ENCODE results near the gene TMEM115. TPM values are rescaled to one million over a fixed set of nuclear protein-coding genes. Genes with fewer than 3 reads are reported as not detected.
A peak's percentile ranks its signal among the peaks of the same experiment; 100 is the strongest.

Gene TMEM115
- total RNA-seq, 4 donors from 2014 or later: 14.0 to 75.5 (median 66.2) TPM

GRCh38 chr3:50319181-50319893 is 40.0 kb downstream of the TMEM115 start:
- Histone ChIP-seq H3K9me3 (no peaks in the 10 kb centered on the region), H3K4me3 (peak overlapping the region in 1 of 4 donors; percentile 77), H3K4me1 (peaks cover 7 to 60% (median 22%) of the 10 kb centered on the region in 4 donors), H3K36me3 (peaks cover 0 to 11% (median 0%) of the 10 kb centered on the region in 3 donors), H3K27me3 (no peaks in the 10 kb centered on the region), H3K27ac (peak overlapping the region in 1 of 4 donors; percentile 93)
- TF ChIP-seq POLR2A (IDR thresholded peaks at IDR 0.05) (no peak), CTCF (IDR thresholded peaks at IDR 0.05) (no peak)
- DNase-seq: peak in 1 of 3 donors; percentile 41

GRCh38 chr3:50318615-50319014 is 40.7 kb downstream of the TMEM115 start:
- DNase-seq: peak in 1 of 3 donors; percentile 47
- no peaks in the 10 kb centered on the region for H3K9me3 ChIP-seq
- TF ChIP-seq POLR2A (IDR thresholded peaks at IDR 0.05) (no peak), CTCF (IDR thresholded peaks at IDR 0.05) (no peak)
- peaks cover 7 to 58% (median 22%) of the 10 kb centered on the region in 4 donors for H3K4me1 ChIP-seq
- peak overlapping the region in 1 of 4 donors; percentile 93 for H3K27ac ChIP-seq
- peak overlapping the region in 1 of 4 donors; percentile 77 for H3K4me3 ChIP-seq
- H3K27me3 ChIP-seq: no peaks in the 10 kb centered on the region
- peaks cover 0 to 11% (median 0%) of the 10 kb centered on the region in 3 donors for H3K36me3 ChIP-seq

- peak overlapping the region in 2 of 4 donors; percentile 79 to 93 for H3K27ac ChIP-seq
- no peak for DNase-seq
- peaks cover 7 to 58% (median 22%) of the 10 kb centered on the region in 4 donors for H3K4me1 ChIP-seq
- no peaks in the 10 kb centered on the region for H3K9me3 ChIP-seq
- H3K27me3 ChIP-seq: no peaks in the 10 kb centered on the region
- TF ChIP-seq CTCF (IDR thresholded peaks at IDR 0.05) (no peak), POLR2A (IDR thresholded peaks at IDR 0.05) (no peak)
- H3K4me3 ChIP-seq: no peak overlapping the region
- H3K36me3 ChIP-seq: peaks cover 0 to 11% (median 0%) of the 10 kb centered on the region in 3 donors
Observed at GRCh38 chr3:50318163-50318562, 41.2 kb downstream of the TMEM115 start.

GRCh38 chr3:50317300-50317699 is 42.0 kb downstream of the TMEM115 start:
- TF ChIP-seq CTCF (IDR thresholded peaks at IDR 0.05): no peak
- peaks cover 0 to 11% (median 0%) of the 10 kb centered on the region in 3 donors for H3K36me3 ChIP-seq
- H3K4me1 ChIP-seq: peaks cover 5 to 55% (median 22%) of the 10 kb centered on the region in 4 donors
- H3K27me3 ChIP-seq: no peaks in the 10 kb centered on the region
- H3K9me3 ChIP-seq: no peaks in the 10 kb centered on the region
- peak in 1 of 3 donors; percentile 73 for DNase-seq
- peak overlapping the region; percentile 52 to 93 (median 74) for H3K27ac ChIP-seq
- peak overlapping the region in 1 of 4 donors; percentile 14 for H3K4me3 ChIP-seq

- peak overlapping the region; percentile 52 to 93 (median 74) for H3K27ac ChIP-seq
- peak in 2 of 3 donors; percentile 90 to 92 for DNase-seq
- H3K4me1 ChIP-seq: peaks cover 3 to 50% (median 17%) of the 10 kb centered on the region in 4 donors
- peaks cover 0 to 11% (median 0%) of the 10 kb centered on the region in 3 donors for H3K36me3 ChIP-seq
- H3K27me3 ChIP-seq: no peaks in the 10 kb centered on the region
- peak overlapping the region in 1 of 4 donors; percentile 14 for H3K4me3 ChIP-seq
- no peaks in the 10 kb centered on the region for H3K9me3 ChIP-seq
- TF ChIP-seq CTCF (IDR thresholded peaks at IDR 0.05): no peak
- TF ChIP-seq POLR2A (IDR thresholded peaks at IDR 0.05): peak; percentile 52 to 66
Observed at GRCh38 chr3:50316657-50317242, 42.6 kb downstream of the TMEM115 start.
